K562 (cell line): Measurements from ENCODE around the gene DAPK1. TPM values are rescaled to one million over a fixed set of nuclear protein-coding genes. Genes with fewer than 3 reads are reported as not detected.

ENCODE experiments used
- BHLHE40 ChIP-seq: IDR thresholded peaks from 2 replicates; pipeline ENCODE4 v1.6.1; 2011; ENCODE audit warnings: low read length, improper control_type of control experiment
- CBFA2T3 ChIP-seq: fragments of 450-650 bp; IDR thresholded peaks from 2 replicates; pipeline ENCODE4 v1.6.1; 2017
- CHD1 ChIP-seq: fragments of 200-600 bp; sonication (generic); IDR thresholded peaks from one replicate; pipeline ENCODE4 v1.6.1; 2012; ENCODE audit warnings: mild to moderate bottlenecking, moderate library complexity, low read length, inconsistent platforms
- CHD4 ChIP-seq: fragments of 200-600 bp; sonication (generic); IDR thresholded peaks from 3 replicates; pipeline ENCODE4 v1.6.1; 2012; ENCODE audit warnings: low read depth, mild to moderate bottlenecking, mixed read lengths, low read length, inconsistent platforms; ENCODE audit not compliant: insufficient read depth, insufficient replicate concordance, poor library complexity, severe bottlenecking
- E4F1 ChIP-seq: fragments of 250-450 bp; sonication (Bioruptor Pico); IDR thresholded peaks from 2 replicates; pipeline ENCODE4 v1.5.0; 2021; ENCODE audit warnings: mild to moderate bottlenecking, borderline replicate concordance
- ESRRA ChIP-seq: fragments of 450-650 bp; IDR thresholded peaks from 2 replicates; pipeline ENCODE4 v1.6.1; 2014; ENCODE audit warnings: low read depth, mild to moderate bottlenecking, moderate library complexity, borderline replicate concordance
- GATA2 ChIP-seq: sonication (generic); formaldehyde crosslinking; IDR thresholded peaks from 2 replicates; pipeline ENCODE4 v1.4.0; 2020; ENCODE audit warnings: mild to moderate bottlenecking, missing genetic modification reagents
- HNRNPK ChIP-seq: fragments of 200-400 bp; formaldehyde crosslinking; IDR thresholded peaks from one replicate; pipeline ENCODE4 v1.6.1; 2018; ENCODE audit warnings: mild to moderate bottlenecking, low read depth, low read length; ENCODE audit not compliant: poor library complexity, severe bottlenecking
- L3MBTL2 ChIP-seq: fragments of 450-650 bp; IDR thresholded peaks from 2 replicates; pipeline ENCODE4 v1.6.1; 2016; ENCODE audit warnings: mild to moderate bottlenecking, moderate library complexity
- MEIS2 ChIP-seq: fragments of 450-650 bp; IDR thresholded peaks from 2 replicates; pipeline ENCODE4 v1.6.1; 2014; ENCODE audit warnings: mild to moderate bottlenecking; ENCODE audit not compliant: partially characterized antibody
- MXI1 ChIP-seq: IDR thresholded peaks from 2 replicates; pipeline ENCODE4 v1.6.1; 2011; ENCODE audit warnings: low read depth, mild to moderate bottlenecking, improper control_type of control experiment, low read length
- NCOA4 ChIP-seq: fragments of 450-650 bp; IDR thresholded peaks from 2 replicates; pipeline ENCODE4 v1.6.1; 2018; ENCODE audit warnings: mild to moderate bottlenecking; ENCODE audit not compliant: partially characterized antibody
- NCOR1 ChIP-seq: fragments of 450-650 bp; IDR thresholded peaks from 2 replicates; pipeline ENCODE4 v1.6.1; 2016; ENCODE audit warnings: mild to moderate bottlenecking, moderate library complexity
- NR3C1 ChIP-seq: sonication (generic); formaldehyde crosslinking; IDR thresholded peaks from 2 replicates; pipeline ENCODE4 v1.8.1; 2022; ENCODE audit warnings: missing genetic modification reagents
- NUFIP1 ChIP-seq: fragments of 450-650 bp; IDR thresholded peaks from 2 replicates; pipeline ENCODE4 v1.6.1; 2018; ENCODE audit not compliant: partially characterized antibody
- RAD51 ChIP-seq: fragments of 450-650 bp; IDR thresholded peaks from 2 replicates; pipeline ENCODE4 v1.7.1; 2016; ENCODE audit warnings: low read depth, mild to moderate bottlenecking, borderline replicate concordance
- SMARCA4 ChIP-seq: fragments of 450-650 bp; IDR thresholded peaks from 2 replicates; pipeline ENCODE4 v1.6.1; 2016
- TFE3 ChIP-seq: fragments of 450-650 bp; formaldehyde crosslinking; IDR thresholded peaks from 2 replicates; pipeline ENCODE4 v1.4.0; 2020; ENCODE audit warnings: mild to moderate bottlenecking, mixed read lengths
- VEZF1 ChIP-seq: fragments of 200-800 bp; sonication (Bioruptor generic); IDR thresholded peaks from 2 replicates; pipeline ENCODE4 v1.6.1; 2017; ENCODE audit warnings: missing genetic modification characterization, missing compliant biosample characterization
- ZNF165 ChIP-seq: fragments of 250-450 bp; sonication (Bioruptor Pico); IDR thresholded peaks from 2 replicates; pipeline ENCODE4 v1.4.0; 2020; ENCODE audit warnings: borderline replicate concordance
- ZNF444 ChIP-seq: fragments of 250-450 bp; sonication (Bioruptor Pico); IDR thresholded peaks from 2 replicates; pipeline ENCODE4 v1.4.0; 2020; ENCODE audit warnings: mild to moderate bottlenecking, moderate library complexity
- ZNF717 ChIP-seq: fragments of 250-450 bp; sonication (Bioruptor Pico); IDR thresholded peaks from 2 replicates; pipeline ENCODE4 v1.5.0; 2021
- ZNF75A ChIP-seq: fragments of 450-650 bp; formaldehyde crosslinking; IDR thresholded peaks from 2 replicates; pipeline ENCODE4 v1.4.0; 2020; ENCODE audit warnings: mild to moderate bottlenecking
- ZNF766 ChIP-seq: fragments of 200-800 bp; sonication (Bioruptor generic); conservative IDR thresholded peaks from 2 replicates; pipeline ENCODE4 v1.6.1; 2016; ENCODE audit warnings: missing genetic modification characterization, missing compliant biosample characterization
- polyA plus RNA-seq, 8 experiments: library from polyadenylated mRNA; depleted of rRNA in 4 of 8; stranded (reverse) in 5 of 8; unstranded in 3 of 8; fragments of >200 nt; fragmentation: Nextera tagmentation in 2 of 8; fragmentation: Illumina TruSeq in 1 of 8; extraction: Ambion mirVana in 2 of 8; extraction: Trizol in 1 of 8; gene quantifications; 2 replicates each; pipeline versions ENCODE4 v1.2.1 to v1.2.3, GENCODE V29; 2011 to 2014; ENCODE audit warnings: inconsistent platforms in 1 of 8, missing spikeins in 1 of 8
- total RNA-seq, 7 experiments: library from RNA; depleted of rRNA in 6 of 7; stranded (reverse); fragments of >200 nt in 6 of 7; fragmentation: Illumina TruSeq in 2 of 7; extraction: Trizol in 2 of 7; gene quantifications; 2 replicates each; pipeline versions ENCODE4 v1.2.1 to v1.2.3, GENCODE V29; 2011 to 2021; ENCODE audit warnings: low replicate concordance in 1 of 7

The DAPK1 gene
- total and polyA plus RNA-seq, 9 of the 15 experiments (the other 6 are each of a cell fraction or from before 2014, with no cell fraction given) = 1.7 to 26.4 (median 15.8) TPM

- TF ChIP-seq ZNF717 (no peak), ESRRA (0 out of 2 replicates have a peak, but pooled peaks have one; percentile 19), NCOR1 (peak; percentile 95), HNRNPK (no peak), E4F1 (CRISPR knock-in tag) (no peak), MEIS2 (peak; percentile 93), ZNF766 (peak; percentile 75), NR3C1 (no peak), NUFIP1 (no peak), BHLHE40 (0 out of 2 replicates have a peak, but pooled peaks have one; percentile 25), L3MBTL2 (no peak), TFE3 (CRISPR knock-in tag) (no peak), NCOA4 (no peak), GATA2 (CRISPR knock-in tag) (peak; percentile 85), VEZF1 (peak; percentile 62), RAD51 (no peak), MXI1 (no peak), ZNF165 (no peak), ZNF75A (CRISPR knock-in tag) (no peak), CHD1 (no peak), CBFA2T3 (peak; percentile 98), SMARCA4 (peak; percentile 97), CHD4 (no peak), ZNF444 (CRISPR knock-in tag) (no peak)
Measured at GRCh38 chr9:87518702-87519335, 21.2 kb downstream of the DAPK1 start (continued).
